GM18502 (cell line): ENCODE data around the gene DLGAP3.
"Not testable (repeated sequence)": the region's sequence is repeated elsewhere in the genome, so short reads cannot be mapped to it uniquely, and the experiment has no call there.

Source experiments
- ATAC-seq: cut with Tn5 transposase; IDR thresholded peaks from one replicate; pipeline ENCODE4 v1.9.1; 2021; ENCODE audit warnings: mild to moderate bottlenecking; ENCODE audit not compliant: unreplicated experiment, poor library complexity

The DLGAP3 gene

DNA sequence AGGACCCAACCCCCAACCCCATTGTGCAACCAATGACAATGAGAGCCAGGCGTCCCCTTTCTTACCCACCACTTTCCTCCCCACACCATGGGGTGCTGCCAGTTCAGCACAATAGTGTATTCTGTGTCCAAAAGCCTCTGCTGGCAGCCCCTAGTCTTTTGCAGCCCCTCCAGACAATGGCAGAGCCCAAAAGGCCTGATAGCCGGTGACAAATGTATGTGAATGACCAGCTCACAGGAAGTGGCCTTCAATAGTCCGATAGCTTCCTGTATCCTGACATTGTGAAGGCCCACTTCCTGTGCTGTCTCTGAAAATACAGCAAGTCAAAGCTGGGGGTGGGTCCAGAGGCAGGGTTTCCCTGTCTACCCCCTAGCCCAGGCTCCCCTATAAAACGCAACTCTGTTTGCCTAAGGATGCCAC is 86.5 kb downstream of the DLGAP3 start:
- no peak for ATAC-seq

DNA sequence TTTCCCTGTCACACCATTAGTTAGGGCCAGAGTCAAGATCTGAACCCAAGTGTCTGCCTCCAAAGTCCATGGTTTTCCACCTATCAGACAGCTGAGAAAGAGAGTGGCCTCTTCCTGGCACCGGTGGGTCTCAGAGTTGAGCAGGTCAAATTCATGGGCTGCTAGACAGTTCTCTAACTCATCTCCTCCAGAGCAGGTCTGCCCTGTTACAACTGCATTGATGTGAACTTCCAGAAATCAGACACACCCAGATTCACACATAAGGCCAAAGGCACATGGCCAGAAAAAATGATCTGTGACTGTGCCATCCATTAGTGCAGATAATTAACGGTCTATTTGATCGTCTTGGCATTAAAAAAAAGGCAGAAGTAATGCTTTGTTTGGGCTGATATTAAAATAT is 87.4 kb downstream of the DLGAP3 start:
- no peak for ATAC-seq

DNA sequence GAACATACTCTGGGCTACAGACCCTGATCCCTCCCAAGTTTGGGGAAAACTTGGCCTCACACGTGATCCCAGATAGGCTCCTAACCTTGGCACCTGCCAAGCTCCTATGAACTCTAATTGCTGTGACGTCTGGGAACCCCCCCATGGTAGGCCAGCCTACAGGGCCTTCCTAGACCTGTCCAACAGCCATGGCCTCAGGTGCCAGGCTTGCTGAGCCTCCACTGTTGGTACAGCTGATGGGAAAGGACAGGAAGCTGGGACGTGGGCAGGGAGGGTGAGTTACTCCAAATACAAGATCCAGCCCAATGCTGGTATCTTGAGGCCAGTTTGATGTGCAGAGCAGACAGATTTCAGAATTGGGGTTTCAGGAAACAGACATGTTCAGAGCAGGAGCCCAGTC is 89.0 kb downstream of the DLGAP3 start:
- ATAC-seq, result no peak

GRCh38 chr1:34839526-34840305 is 89.7 kb downstream of the DLGAP3 start:
- no peak for ATAC-seq

GRCh38 chr1:34833711-34834110 is 95.7 kb downstream of the DLGAP3 start:
- no peak for ATAC-seq

GRCh38 chr1:34831721-34832246 is 97.7 kb downstream of the DLGAP3 start:
- no peak for ATAC-seq

GRCh38 chr1:34829250-34829649 is 100.2 kb downstream of the DLGAP3 start:
- ATAC-seq, result no peak

- no peak for ATAC-seq
Observed at GRCh38 chr1:34828611-34829010, 100.8 kb downstream of the DLGAP3 start.

DNA sequence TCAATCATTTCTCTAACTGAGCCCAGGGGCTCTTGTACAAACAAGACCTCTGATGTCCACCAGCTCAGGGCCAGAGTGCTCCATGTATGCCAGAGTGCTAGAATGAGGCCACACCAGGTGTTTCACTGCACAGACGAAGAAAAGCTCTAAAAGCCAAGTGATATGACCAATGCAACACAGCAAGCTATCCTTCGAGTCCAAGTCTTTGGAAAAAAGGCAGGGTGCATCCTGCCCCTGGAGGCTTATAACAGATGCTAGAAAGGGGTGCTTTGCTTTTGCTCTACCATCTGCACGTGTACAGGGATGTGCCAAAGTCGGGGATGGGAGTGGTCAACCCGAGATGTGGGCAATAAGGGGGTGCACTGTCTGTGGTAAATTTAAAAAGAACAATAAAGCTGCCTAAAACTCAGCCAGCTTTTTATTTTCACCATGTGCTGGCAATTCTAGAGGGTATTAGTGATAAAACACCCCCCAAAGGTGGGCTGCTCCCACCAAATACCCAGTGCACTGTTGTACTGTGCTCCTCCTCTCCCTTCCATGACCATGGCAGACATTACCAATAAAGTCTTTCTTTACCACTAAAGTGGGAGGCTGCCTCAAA is 102.0 kb downstream of the DLGAP3 start:
- ATAC-seq, result no peak

GRCh38 chr1:34825455-34826091 is 103.9 kb downstream of the DLGAP3 start:
- ATAC-seq, result no peak

- no peak for ATAC-seq
Observed at GRCh38 chr1:34824817-34825454, 104.5 kb downstream of the DLGAP3 start.

GRCh38 chr1:34822202-34822601 is 107.2 kb downstream of the DLGAP3 start:
- no peak for ATAC-seq

- ATAC-seq, result not testable (repeated sequence)
Observed at GRCh38 chr1:34818862-34819261, 110.6 kb downstream of the DLGAP3 start.

GRCh38 chr1:34816778-34817177 is 112.7 kb downstream of the DLGAP3 start:
- no peak for ATAC-seq

DNA sequence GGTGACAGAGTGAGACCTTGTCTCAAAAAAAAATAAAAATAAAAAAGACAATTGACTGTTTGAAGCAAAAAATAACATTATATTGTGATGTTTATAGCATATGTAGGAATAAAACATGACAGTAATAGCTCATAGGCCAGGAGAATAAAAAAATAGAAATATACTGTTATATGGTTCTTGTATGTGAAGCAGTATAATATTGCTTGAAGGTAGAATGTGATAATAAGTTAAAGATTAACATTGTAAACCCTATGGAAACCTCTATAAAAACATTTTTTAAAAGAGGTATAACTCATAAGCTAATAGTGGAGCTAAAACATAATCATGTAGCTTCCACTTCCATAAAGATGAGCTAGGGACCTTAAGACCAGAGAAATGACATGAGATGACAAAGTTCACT is 113.1 kb downstream of the DLGAP3 start:
- no peak for ATAC-seq
